NCI-H2227 treated with DMSO at 0.1 percent for 48 hours (cell line): ENCODE data around the gene COL23A1.

Source experiments
- DNase-seq: peaks from one replicate; lab custom pipeline; 2025; lab: John Stamatoyannopoulos, UW

COL23A1 gene

GRCh38 chr5:178192244-178192643 lies 397.9 kb downstream of the COL23A1 start:
- no peak for DNase-seq

- no peak for DNase-seq
Measured at GRCh38 chr5:178191661-178192060, 398.5 kb downstream of the COL23A1 start.

GRCh38 chr5:178189433-178189832 lies 400.8 kb downstream of the COL23A1 start:
- no peak for DNase-seq
